C4-2B (cell line): ENCODE results near the gene HAGHL.

Experiments
- CTCF ChIP-seq: fragments of 450-650 bp; conservative IDR thresholded peaks from 2 replicates; pipeline ENCODE4 v1.5.1; 2017; ENCODE audit warnings: mild to moderate bottlenecking
- ZFX ChIP-seq: fragments of 450-650 bp; IDR thresholded peaks from 2 replicates; pipeline ENCODE4 v1.6.1; 2017

GRCh38 chr16:680967-681745, 45.8 kb upstream of the HAGHL start:
- TF ChIP-seq CTCF (no peak; the same call in 1 of the 2 replicates), ZFX (0 out of 2 replicates have a peak, but pooled peaks have one; percentile 26)
